GM12873 (cell line): ENCODE results near the gene TCTA.

ENCODE experiments used
- TF ChIP-seq, protein P1 (sequence below): IDR thresholded peaks from 2 replicates; pipeline ENCODE4 v1.5.1; 2012; ENCODE audit warnings: low read depth, mild to moderate bottlenecking, moderate library complexity, low read length, control low read depth; ENCODE audit not compliant: insufficient read depth; ENCODE audit errors: missing control alignments

Gene TCTA

DNA sequence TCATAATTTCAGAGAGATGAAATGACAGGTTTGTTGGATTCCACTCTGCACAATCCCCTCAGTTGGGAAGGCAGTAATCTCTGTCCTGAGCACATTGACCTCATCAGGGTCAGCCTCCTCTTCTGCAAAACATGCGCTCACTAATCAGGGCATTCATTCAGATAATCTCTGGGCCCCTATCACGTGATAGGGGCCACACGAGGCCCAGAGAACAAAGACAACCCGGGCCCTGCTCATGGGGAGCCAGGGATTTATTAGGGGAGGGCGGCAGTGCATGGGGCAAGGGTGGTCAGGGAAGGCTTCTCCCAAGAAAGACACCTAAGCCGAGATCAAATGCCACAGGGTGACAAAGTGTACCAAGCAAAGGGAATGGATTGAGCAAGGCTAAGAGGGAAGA is 1.1 kb downstream of the TCTA start:
- TF ChIP-seq, protein P1, sequence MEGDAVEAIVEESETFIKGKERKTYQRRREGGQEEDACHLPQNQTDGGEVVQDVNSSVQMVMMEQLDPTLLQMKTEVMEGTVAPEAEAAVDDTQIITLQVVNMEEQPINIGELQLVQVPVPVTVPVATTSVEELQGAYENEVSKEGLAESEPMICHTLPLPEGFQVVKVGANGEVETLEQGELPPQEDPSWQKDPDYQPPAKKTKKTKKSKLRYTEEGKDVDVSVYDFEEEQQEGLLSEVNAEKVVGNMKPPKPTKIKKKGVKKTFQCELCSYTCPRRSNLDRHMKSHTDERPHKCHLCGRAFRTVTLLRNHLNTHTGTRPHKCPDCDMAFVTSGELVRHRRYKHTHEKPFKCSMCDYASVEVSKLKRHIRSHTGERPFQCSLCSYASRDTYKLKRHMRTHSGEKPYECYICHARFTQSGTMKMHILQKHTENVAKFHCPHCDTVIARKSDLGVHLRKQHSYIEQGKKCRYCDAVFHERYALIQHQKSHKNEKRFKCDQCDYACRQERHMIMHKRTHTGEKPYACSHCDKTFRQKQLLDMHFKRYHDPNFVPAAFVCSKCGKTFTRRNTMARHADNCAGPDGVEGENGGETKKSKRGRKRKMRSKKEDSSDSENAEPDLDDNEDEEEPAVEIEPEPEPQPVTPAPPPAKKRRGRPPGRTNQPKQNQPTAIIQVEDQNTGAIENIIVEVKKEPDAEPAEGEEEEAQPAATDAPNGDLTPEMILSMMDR, result no peak

DNA sequence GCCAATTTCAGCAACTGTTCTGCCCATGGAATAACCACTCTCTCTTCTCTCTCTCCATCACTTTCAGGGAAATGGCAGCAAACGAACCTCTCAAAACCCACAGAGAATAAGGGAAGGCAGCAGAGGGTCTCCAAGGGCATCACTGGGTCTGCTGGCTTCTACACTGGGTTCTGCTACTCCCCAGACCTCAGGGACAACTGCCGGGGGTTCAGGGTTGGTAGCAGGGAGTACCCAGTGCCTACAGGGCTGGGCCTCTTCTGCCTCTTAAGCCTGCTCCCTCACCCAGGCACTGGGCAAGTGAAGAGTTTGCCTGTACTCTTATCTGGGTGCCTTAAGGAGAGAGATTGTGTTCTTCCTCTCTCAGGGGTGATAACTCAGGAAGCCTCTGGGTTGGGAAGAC is 2.5 kb downstream of the TCTA start:
- TF ChIP-seq, protein P1, result no peak

DNA sequence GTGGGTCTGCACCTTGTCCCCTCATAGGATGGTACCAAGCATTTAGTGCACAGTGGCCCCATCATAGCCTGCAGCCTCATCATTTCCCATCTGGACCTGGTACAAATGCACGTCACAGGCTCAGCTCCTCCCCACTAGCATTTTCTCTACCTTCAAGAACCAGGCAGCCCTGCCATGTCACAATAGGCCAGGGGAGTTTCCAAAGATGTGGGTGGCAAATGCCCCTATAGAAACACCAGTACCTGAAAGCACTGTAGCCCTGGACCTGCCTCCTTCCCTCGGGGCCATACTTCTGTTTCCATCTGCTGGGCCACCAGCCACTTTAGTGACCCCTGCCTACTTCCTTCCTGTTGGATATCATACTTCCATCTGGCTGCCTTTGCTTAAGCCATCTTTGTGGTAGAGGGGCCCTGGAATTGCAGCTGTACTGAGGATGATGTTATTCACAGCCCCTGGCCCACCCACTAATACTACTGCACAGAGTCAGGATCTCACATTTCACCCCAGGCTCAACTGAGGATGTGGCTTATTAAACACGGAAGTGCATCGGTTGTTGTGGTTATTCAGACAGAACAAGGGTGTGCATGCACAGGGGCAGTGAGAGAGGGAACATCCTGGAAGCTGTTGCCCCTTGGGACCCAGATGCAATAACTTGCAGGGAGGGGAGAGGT is 3.8 kb downstream of the TCTA start:
- TF ChIP-seq, protein P1, result no peak

DNA sequence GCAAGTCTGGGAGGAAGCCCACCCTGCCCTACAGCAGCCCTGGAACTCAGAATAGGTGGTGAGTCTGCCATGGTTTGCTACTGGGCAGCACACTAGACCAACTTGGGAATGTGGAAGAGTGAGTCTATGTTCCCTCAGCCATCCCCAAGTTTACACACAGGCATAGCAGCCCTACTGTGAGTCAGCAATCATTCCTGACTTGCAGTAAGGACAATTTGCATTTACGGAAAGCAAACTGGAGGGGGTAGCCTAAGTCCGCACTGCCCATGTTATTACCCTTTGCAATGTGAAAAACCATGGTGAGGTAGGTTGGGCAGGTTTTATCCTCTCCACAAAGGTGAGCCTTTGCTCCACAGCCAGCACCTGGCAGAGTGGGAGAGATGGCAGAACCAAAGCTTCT is 4.6 kb downstream of the TCTA start:
- TF ChIP-seq, protein P1, result no peak

DNA sequence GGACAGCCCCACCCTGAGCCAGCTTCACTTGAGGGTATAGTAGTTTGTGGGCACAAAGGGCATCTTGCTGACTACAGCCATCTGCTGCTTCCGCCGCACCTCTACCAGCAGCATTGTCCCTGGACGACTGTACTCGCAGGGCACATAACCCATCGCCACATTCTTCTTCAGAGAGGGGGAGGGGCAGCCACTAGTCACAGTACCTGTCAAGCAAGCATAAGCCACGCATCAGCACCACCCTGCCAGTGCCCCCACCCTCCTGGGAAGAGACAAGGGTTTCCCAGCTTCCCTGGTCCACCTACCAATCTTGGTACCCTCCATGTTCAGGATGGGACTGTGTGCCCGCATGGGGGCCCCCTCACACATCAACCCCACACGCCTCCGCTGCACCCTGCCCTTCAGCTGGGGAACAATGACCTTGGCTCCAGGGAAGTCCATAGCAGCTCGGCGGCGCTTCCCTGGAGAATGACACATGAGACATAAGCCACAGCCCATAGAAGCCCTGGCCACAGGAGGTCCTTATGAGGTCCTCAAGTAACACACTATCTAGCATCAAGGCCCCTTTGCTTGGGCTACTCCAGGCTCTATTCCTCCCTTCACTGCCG is 5.4 kb downstream of the TCTA start:
- TF ChIP-seq, protein P1, result no peak

DNA sequence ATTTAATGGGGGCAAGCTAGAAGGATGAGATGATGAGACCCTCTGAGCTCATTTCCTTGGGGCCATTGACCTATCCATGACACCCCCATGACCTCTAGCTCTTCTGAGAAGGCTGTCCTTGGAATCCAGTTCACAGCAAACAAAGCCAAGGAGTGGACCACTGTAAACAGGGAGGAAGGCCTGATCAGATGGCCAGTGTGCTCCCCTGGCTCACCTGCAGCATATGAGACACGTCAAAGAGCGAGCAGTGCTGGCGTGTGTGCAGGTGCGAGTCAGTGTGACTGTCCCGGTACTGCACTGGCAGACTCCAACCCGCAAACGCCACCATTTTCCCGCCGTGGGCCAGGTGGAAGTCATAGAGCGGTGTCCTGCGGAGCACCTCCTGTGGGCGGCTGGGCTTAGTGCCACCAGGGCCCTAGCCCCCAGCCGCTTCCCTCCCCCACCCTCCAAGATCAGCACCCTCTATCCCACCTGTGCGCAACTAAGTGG is 9.7 kb downstream of the TCTA start:
- TF ChIP-seq, protein P1, result no peak

DNA sequence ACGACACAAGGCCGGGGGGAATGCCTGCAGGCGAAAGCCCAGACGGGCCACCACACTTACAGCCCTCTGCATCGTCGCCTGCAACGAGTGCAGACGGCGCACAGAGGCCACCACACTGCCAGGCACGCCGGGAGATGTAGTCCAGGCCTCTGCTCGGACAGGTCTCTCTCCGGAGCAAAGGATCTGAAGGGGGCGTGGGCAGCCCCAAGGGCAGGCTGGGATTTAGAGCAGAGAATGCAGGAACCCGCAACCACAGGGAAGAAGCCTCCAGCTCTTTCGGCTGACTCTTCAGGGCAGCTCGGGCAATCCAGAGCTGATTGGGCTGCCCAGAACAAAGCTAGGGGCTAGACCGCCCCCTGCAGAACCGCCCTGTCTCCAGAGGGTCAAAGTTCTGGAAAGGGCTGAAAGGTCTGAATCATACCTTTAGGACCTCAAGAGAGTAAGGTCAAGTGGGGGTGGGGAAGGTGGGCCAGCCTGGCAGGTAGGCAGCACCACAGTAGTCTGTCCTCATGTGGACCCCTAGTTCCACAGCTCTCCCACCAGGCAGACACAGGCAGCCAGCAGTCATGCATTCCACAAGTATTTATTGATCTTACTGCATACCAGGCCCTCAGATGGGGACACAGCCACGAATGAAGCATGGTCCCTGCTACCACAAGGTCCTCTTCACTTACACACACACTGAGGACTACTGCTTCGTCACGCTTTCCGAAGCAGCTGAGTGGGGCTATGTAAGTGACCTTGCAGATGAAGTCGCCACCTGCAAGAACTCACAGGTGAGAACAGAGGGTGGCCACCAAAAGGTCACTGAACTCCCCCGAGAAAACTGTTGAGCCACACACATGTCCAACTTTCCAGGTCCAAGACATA is 10.4 kb downstream of the TCTA start, which contains the start of gene AMT:
Gene AMT, minus strand, starts transcription at position 95 of the 870 bp plus-strand sequence. Its CDS starts 23 bp downstream, at position 72.
- TF ChIP-seq, protein P1, result no peak
